ENCODE data around the gene OR6M1.

The OR6M1 gene

GRCh38 chr11:123775289-123775688 is 30.9 kb downstream of the OR6M1 start:
- no peak for DNase-seq

GRCh38 chr11:123773959-123774358 is 32.2 kb downstream of the OR6M1 start:
- DNase-seq, result no peak

- no peak for DNase-seq
These were observed 33.1 kb downstream of the OR6M1 start for GRCh38 chr11:123773026-123773425.

GRCh38 chr11:123771664-123772063 is 34.5 kb downstream of the OR6M1 start:
- no peak for DNase-seq

- DNase-seq, result no peak
These were observed 35.4 kb downstream of the OR6M1 start for GRCh38 chr11:123770712-123771111.

- no peak for DNase-seq
These were observed 40.5 kb downstream of the OR6M1 start for GRCh38 chr11:123765601-123766000.

- DNase-seq, result no peak
These were observed 43.7 kb downstream of the OR6M1 start for GRCh38 chr11:123762422-123762821.

GRCh38 chr11:123760894-123761293 is 45.3 kb downstream of the OR6M1 start:
- DNase-seq, result no peak

GRCh38 chr11:123757976-123758375 is 48.2 kb downstream of the OR6M1 start:
- DNase-seq, result no peak

GRCh38 chr11:123755813-123756212 is 50.3 kb downstream of the OR6M1 start:
- DNase-seq, result no peak
